Endodermal cell (in vitro differentiated cells): Measurements from ENCODE around the gene ALPL. TPM values are rescaled to one million over a fixed set of nuclear protein-coding genes. Genes with fewer than 3 reads are reported as not detected.
A peak's percentile ranks its signal among the peaks of the same experiment; 100 is the strongest.

Experiments
- DNase-seq: peaks from one replicate; pipeline ENCODE4 v3.0.0-alpha.2; 2017
- H3K27ac ChIP-seq: 2 replicates; pipeline ENCODE4 v1.5.1; 2013; ENCODE audit warnings: mild to moderate bottlenecking, low read depth, low read length, moderate library complexity
- H3K27me3 ChIP-seq: 2 replicates; pipeline ENCODE4 v1.6.1; 2013; ENCODE audit warnings: mild to moderate bottlenecking, low read length, moderate library complexity; ENCODE audit not compliant: insufficient read depth, control insufficient read depth, poor library complexity, severe bottlenecking
- H3K36me3 ChIP-seq: 2 replicates; pipeline ENCODE4 v1.7.0; 2013; ENCODE audit warnings: mild to moderate bottlenecking, low read length, moderate library complexity; ENCODE audit not compliant: control insufficient read depth, insufficient read depth
- H3K4me1 ChIP-seq: one replicate; pipeline ENCODE4 v1.7.0; 2013; ENCODE audit warnings: low read length; ENCODE audit not compliant: control insufficient read depth, insufficient read depth
- H3K4me3 ChIP-seq: 2 replicates; pipeline ENCODE4 v1.5.1; 2013; ENCODE audit warnings: mild to moderate bottlenecking, low read length, moderate library complexity
- H3K9ac ChIP-seq: 2 replicates; pipeline ENCODE4 v1.6.1; 2013; ENCODE audit warnings: mild to moderate bottlenecking, low read length, moderate library complexity; ENCODE audit not compliant: poor library complexity, severe bottlenecking; ENCODE audit errors: extremely low read depth
- H3K9me3 ChIP-seq: 2 replicates; pipeline ENCODE4 v1.6.1; 2013; ENCODE audit warnings: mild to moderate bottlenecking, low read length, moderate library complexity; ENCODE audit not compliant: control insufficient read depth
- H3K27ac Mint-ChIP-seq: 2 replicates; pipeline ENCODE4 v1.8.0; 2020; ENCODE audit warnings: mixed read lengths
- H3K27me3 Mint-ChIP-seq: 2 replicates; pipeline ENCODE4 v1.8.0; 2021; ENCODE audit warnings: mild to moderate bottlenecking, mixed read lengths; ENCODE audit not compliant: insufficient read depth
- H3K36me3 Mint-ChIP-seq: 2 replicates; pipeline ENCODE4 v1.8.0; 2020; ENCODE audit warnings: low read depth, mixed read lengths
- H3K4me1 Mint-ChIP-seq: 2 replicates; pipeline ENCODE4 v1.8.0; 2020; ENCODE audit warnings: mixed read lengths
- H3K4me3 Mint-ChIP-seq: 2 replicates; pipeline ENCODE4 v1.8.0; 2020; ENCODE audit warnings: mild to moderate bottlenecking, moderate library complexity, mixed read lengths
- H3K9me3 Mint-ChIP-seq: 2 replicates; pipeline ENCODE4 v1.8.0; 2020; ENCODE audit warnings: mild to moderate bottlenecking, mixed read lengths
- CTCF ChIP-seq: fragments of 200-600 bp; sonication (generic); conservative IDR thresholded peaks from 2 replicates; pipeline ENCODE4 v1.5.0; 2021; ENCODE audit warnings: antibody characterized with exemption, mild to moderate bottlenecking
- WGBS, 2 experiments: methylation state at CpG; one replicate each; pipeline versions ENCODE4 v1.1.5 to v1.1.7; 2013; ENCODE audit warnings: missing lambda C conversion rate in 2 of 2, mixed read lengths in 1 of 2; ENCODE audit not compliant: insufficient coverage in 1 of 2, insufficient read length in 1 of 2; 5-methylcytosine and 5-hydroxymethylcytosine counted together
- total RNA-seq, 2 donors: library from RNA; stranded (reverse); fragmentation: NEBNext Ultra II Directional in 1 of 2; extraction: Animal tissue kit (Norgen Biotek cat#: 25700) in 1 of 2; gene quantifications; 2 replicates in 1 of 2; 3 replicates in 1 of 2; pipeline ENCODE4 v1.2.1, GENCODE V29; 2021

Gene ALPL
- total RNA-seq, 2 donors from 2014 or later = 94.8 to 117 TPM

DNA sequence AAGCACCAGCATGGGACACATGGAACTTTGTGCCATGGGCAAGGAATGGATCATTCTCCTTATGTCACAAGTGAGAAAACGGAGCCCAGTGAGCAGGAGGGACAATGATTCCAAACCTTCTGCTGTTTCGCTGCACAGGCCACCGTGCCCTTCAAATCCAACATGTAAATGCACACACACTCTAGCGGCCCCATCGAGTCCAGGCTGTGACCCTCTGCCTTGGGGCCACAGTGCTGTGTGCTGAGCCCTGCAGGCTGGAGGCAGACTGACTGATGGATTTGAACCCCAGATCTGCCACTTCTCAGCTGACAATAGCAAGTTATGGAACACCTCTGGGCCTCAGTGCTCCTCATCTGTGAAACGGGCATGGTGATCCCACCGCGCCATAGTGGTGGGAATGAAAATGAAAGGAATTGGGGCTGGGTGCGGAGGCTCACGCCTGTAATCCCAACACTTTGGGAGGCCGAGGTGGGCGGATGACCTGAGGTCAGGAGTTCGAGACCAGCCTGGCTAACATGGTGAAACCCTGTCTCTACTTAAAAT, 63.6 kb downstream of the ALPL start:
- WGBS, 2 experiments = 91 to 95% methylated on average over 6 to 13 of the region's 13 CpGs
- H3K4me1 Mint-ChIP-seq = peaks cover 10% of the 10 kb centered on the region

DNA sequence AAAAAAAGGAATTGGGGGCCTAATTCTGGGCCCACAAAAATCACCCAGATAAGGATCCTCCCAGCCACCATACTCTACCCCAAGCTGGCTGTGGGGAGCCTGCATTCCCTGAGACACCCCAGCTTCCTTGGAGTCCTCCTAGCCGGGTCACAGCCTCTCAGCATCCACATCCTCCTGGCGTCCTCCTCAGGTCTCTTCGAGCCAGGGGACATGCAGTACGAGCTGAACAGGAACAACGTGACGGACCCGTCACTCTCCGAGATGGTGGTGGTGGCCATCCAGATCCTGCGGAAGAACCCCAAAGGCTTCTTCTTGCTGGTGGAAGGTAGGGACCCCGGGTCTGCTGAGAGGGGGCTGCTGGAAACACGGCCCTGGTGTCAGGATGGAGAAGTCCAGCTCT, 64.3 kb downstream of the ALPL start:
- TF ChIP-seq CTCF = no peak
- Mint-ChIP-seq H3K27ac (peak overlapping the region; percentile 91), H3K27me3 (no peaks in the 10 kb centered on the region), H3K36me3 (peaks cover 14% of the 10 kb centered on the region), H3K4me3 (no peak overlapping the region), H3K4me1 (peaks cover 10% of the 10 kb centered on the region), H3K9me3 (no peaks in the 10 kb centered on the region)
- no peak overlapping the region for H3K27ac ChIP-seq
- H3K9ac ChIP-seq = no peak overlapping the region
- peaks cover 3% of the 10 kb centered on the region for H3K4me1 ChIP-seq
- H3K36me3 ChIP-seq = no peaks in the 10 kb centered on the region
- no peak overlapping the region for H3K4me3 ChIP-seq
- H3K27me3 ChIP-seq = no peaks in the 10 kb centered on the region
- H3K9me3 ChIP-seq = no peaks in the 10 kb centered on the region
- 95 to 100% methylated on average over 1 to 11 of the region's 11 CpGs for WGBS, 2 experiments
- DNase-seq = no peak

More for the DNA sequence above, 63.6 kb downstream of the ALPL start:
- Histone ChIP-seq H3K9ac (no peak overlapping the region), H3K9me3 (no peaks in the 10 kb centered on the region), H3K4me3 (no peak overlapping the region), H3K27me3 (no peaks in the 10 kb centered on the region), H3K27ac (no peak overlapping the region), H3K4me1 (peaks cover 3% of the 10 kb centered on the region), H3K36me3 (no peaks in the 10 kb centered on the region)
- Mint-ChIP-seq H3K36me3 (peaks cover 14% of the 10 kb centered on the region), H3K4me3 (no peak overlapping the region), H3K27ac (no peak overlapping the region), H3K27me3 (no peaks in the 10 kb centered on the region), H3K9me3 (no peaks in the 10 kb centered on the region)
- TF ChIP-seq CTCF = no peak
- DNase-seq = no peak

- Mint-ChIP-seq H3K36me3 (peaks cover 14% of the 10 kb centered on the region), H3K9me3 (no peaks in the 10 kb centered on the region), H3K27me3 (no peaks in the 10 kb centered on the region), H3K27ac (peak overlapping the region; percentile 91), H3K4me3 (no peak overlapping the region), H3K4me1 (peaks cover 10% of the 10 kb centered on the region)
- Histone ChIP-seq H3K27ac (peak overlapping the region; percentile 70), H3K36me3 (no peaks in the 10 kb centered on the region), H3K4me1 (peaks cover 3% of the 10 kb centered on the region), H3K27me3 (no peaks in the 10 kb centered on the region), H3K4me3 (no peak overlapping the region), H3K9me3 (no peaks in the 10 kb centered on the region), H3K9ac (no peak overlapping the region)
- WGBS, 2 experiments = 45 to 55% methylated on average over 6 to 11 of the region's 11 CpGs
- DNase-seq = peak; percentile 95
- TF ChIP-seq CTCF = peak; percentile 85
These were observed 64.8 kb downstream of the ALPL start for GRCh38 chr1:21573971-21574465.
